GM21717 (cell line): ENCODE data around the gene UMAD1.
"Not testable (repeated sequence)": the region's sequence is repeated elsewhere in the genome, so short reads cannot be mapped to it uniquely, and the experiment has no call there.

Source experiments
- ATAC-seq: cut with Tn5 transposase; IDR thresholded peaks from one replicate; pipeline ENCODE4 v1.9.1; 2021; ENCODE audit warnings: mild to moderate bottlenecking, moderate library complexity; ENCODE audit not compliant: unreplicated experiment

The UMAD1 gene

GRCh38 chr7:7651479-7651878 is 10.9 kb downstream of the UMAD1 start:
- ATAC-seq: no peak

DNA sequence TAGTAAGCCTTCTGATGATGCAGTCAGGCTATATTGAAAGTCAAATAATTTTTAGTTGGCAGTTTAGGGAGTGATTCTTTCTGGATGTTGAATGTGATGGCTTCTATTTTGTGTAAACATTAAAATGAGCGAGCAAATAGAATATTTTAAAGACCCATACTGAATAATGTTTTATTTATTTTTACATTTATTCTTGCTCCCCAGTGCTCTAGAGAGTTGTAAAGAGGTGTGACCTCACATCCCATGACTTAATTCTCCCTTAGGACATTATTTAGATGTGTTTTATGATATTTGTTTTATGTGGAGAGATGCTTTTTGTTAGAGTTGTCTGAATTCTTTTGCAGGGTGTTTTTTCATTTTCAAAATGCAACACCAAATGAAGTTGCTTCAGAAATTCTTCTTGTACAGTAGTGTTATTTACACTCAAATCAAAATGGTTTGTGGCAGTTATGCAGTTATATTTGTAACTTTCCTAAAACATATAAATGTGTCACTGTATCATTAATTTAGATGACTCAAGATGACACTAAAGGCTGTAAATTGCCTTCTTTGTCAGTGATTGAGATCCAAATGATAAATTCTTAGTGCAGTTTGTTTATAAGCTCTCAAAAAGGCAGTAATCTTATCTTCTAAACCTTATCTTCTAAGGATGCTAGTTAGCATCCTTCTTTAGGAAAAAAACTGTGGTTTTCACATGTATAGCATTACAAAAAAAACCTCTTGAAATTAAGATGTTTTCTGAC is 12.4 kb downstream of the UMAD1 start:
- no peak for ATAC-seq

DNA sequence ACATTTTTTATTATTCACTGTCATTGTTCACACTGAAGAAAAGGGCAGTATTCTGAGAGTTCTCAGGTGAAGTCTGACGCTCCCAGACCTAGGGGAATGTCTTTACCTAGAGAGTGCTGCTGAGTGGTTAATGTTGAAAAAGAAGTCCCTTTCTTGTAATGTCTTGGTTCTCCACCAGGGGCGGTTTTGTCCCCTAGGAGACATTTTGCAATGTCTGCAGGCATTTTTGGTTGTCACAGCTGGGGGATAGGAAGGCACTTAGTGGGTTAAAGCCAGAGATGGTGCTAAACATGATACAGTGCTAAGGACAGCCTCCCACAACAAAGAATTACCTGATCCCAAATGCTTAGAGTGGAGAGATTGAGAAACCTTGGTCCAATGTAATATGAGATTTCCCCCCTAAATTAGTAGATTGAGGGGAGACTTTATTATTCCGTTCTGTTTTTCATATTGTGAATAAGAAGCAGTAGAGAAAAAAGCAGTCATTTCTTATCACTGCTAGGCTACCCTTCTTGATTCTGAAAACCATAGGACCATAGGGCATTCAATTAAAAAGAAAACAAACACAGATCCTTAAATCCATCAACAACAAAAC is 13.1 kb downstream of the UMAD1 start:
- no peak for ATAC-seq

DNA sequence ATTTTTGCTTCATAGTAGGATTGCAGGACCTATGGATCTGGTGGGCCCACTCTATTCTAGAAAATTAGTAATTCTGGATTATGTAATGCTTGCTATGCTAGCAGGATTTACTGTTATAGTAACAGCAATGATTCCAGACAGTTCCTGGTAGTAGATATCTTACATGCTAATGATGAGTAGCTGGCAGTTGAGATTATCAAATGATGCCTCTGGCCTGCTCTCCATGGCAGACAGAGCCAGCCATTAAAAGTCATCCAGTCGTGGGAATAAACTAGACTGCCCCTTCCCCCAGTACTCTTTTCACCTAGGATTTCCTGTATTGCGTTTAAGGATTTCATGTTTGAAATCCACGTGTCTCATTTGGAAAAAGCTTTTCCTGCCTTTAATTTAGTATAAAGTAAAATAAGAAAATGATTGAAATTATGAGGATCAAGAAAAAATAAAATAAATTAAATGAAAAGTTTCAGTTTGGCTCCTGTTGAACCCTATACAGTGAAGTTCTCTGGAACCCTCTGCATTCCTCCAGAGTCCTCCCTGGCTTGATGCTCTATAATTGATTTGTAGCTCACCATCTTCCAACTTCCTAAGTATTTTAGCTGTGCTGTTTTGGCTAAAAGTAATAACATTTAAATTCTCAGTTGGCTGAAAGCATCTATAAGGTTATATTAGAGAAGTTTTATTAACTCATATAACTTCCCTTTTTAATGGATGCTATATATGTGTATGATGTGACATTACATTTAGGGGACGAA is 14.6 kb downstream of the UMAD1 start:
- ATAC-seq: no peak

- ATAC-seq: not testable (repeated sequence)
Observed at GRCh38 chr7:7656459-7656858, 15.9 kb downstream of the UMAD1 start.

GRCh38 chr7:7662527-7662926 is 22.0 kb downstream of the UMAD1 start:
- no peak for ATAC-seq

GRCh38 chr7:7664291-7664690 is 23.7 kb downstream of the UMAD1 start:
- ATAC-seq: no peak

DNA sequence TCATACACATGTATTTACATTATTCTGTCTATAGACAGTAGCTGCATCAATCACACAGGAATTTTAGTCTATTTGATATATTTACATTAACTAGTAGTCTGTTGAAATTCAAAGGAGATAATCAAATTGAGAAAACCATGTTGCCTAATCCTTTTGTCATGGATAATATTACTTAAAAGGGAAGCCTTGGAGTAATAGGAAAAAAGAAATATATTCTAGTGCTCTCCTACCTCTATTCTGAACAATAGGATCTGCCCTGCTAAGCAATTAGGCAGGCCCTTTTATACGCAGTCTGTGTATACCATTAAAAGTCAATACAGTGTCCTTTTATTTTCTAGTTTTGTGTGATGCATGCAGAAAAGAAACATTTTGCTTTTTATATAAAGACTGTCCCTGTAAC is 24.5 kb downstream of the UMAD1 start:
- no peak for ATAC-seq

DNA sequence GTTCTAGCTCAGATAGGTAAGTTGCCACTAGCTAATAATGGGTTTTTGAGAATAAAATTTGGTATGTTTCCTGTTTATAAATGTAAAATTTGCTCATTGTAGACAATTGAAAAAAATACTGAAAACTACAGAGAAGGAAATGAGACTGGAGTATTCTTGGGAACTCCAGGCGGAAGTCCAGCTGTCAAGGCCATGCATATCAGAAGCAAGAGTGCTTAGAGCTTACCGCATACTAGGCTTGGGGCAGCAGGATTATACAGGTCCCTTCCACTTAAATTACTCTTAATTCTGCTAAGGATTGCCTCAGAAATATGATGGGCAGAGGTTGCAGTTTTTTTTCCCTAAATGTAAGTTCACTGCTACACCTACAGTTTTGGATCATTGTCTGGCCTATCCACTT is 26.6 kb downstream of the UMAD1 start:
- ATAC-seq: no peak

DNA sequence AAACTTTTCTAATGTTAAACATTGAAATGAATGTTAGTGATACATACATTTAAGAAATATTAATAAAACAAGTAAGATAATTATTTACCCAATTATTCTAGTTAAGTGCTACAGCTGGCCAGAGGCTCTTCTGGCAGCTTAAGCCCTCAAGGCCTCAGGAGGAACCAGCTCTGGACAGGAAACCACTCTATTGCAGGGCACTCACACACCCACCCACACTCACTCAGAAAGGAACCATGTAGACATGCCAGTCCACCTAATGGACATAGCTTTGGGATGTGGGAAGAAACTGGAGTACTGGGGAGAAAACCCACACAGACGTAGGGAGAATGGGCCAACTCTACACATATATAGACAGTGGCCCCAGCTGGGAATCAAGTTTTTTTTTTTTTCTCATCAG is 28.2 kb downstream of the UMAD1 start:
- ATAC-seq: no peak

DNA sequence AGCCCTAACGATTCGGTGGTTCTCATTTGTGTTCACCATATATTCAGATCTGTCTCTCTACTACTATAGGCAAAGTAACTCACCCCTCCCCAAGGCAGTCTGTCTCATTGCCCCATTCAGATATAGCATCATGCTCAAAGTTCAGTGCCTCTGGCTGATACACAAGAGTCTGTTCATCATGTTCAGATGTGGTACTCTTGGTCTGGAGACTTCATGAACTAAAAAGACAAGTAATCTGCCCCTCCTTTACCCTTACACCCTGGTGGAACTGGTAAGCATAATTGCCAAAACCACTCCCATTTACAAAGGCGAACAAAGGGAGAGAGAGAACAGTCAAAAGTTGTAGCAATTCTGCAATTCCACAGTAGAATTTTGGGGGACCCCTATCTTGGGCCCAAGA is 29.9 kb downstream of the UMAD1 start:
- ATAC-seq: no peak

GRCh38 chr7:7671361-7671760 is 30.8 kb downstream of the UMAD1 start:
- ATAC-seq: no peak

GRCh38 chr7:7672545-7673239 is 32.1 kb downstream of the UMAD1 start:
- ATAC-seq: no peak

DNA sequence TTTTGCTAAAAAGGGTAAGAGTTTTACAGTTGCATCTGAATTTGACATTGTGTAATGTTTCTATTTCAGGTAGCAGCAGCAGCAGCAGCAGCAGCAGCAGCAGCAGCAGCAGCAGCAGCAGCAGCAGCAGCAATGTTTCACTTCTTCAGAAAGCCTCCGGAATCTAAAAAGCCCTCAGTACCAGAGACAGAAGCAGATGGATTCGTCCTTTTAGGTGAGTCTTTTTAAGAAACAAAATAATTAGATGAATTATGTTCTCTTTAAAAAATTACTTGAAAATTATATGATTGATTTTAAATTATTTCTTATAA is 32.6 kb downstream of the UMAD1 start:
- ATAC-seq: no peak

DNA sequence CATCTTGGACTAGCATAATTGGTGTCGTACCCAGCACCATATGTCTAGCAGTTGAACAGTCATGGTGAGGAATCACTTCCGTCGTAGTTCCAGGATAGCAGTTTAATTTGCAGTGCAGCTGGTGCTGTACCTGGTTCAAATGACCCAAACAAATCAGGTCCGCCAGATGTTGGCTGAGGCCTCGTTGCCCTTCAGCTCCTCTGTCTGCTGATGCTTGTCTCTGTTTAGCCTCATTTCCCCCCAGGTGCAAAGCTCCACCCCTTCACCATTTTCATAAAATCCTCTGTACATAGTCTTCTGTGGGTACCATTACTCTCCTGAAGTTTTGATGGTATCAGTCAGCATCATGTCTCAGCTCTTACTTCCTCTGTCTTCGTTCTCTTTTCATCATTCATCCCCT is 35.1 kb downstream of the UMAD1 start:
- no peak for ATAC-seq

DNA sequence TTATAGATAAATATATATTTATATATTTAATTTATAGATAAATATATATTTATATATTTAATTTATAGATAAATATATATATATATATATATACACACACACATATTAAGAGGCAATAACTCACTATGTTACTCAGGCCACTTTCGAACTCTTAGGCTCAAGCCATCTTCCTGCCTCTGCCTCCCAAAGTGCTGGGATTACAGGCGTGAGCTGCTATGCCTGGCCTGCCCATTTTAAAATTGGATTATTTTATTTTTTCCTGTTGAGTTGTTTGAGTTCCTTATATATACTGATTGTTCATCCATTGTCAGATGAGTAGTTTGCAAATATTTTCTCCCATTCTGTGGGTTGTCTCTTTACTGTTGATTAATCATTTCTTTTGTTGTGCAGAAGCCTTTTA is 39.1 kb downstream of the UMAD1 start:
- not testable (repeated sequence) for ATAC-seq

DNA sequence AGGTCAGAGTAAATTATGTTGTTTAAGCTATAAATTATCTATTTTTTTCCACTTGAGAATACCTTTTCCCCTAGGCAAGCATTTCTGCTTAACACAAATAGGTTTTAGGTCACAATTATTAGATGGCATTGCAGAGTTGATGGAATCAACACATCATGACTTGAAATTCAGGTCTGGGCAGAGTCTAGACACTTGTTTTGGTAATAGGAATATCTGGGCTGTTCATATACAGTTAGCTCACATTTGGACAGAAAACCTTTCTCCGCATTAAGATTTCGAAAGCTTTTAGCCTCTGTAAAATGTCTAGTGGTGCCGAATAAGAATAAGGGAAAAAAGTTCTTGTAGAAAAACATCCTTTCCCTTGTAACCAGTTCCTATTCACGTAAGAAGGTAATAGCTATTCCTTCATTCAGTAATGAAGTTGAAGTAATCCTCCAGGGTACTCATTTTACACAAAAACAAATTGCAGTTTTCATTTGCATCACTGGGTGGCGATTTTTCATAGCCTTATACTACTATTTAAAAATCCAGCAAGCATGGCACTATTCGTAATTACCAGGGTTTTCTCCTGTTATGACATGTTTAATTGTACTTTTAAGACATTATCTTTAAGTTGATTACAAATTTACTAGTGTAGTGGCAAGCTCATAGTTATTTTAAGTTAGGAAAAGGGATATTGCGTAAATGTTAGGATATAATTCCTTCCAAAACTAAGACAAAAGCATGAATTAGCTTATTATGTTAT is 40.8 kb downstream of the UMAD1 start:
- peak; percentile 76 for ATAC-seq

GRCh38 chr7:7681936-7682329 is 41.4 kb downstream of the UMAD1 start:
- ATAC-seq: no peak

DNA sequence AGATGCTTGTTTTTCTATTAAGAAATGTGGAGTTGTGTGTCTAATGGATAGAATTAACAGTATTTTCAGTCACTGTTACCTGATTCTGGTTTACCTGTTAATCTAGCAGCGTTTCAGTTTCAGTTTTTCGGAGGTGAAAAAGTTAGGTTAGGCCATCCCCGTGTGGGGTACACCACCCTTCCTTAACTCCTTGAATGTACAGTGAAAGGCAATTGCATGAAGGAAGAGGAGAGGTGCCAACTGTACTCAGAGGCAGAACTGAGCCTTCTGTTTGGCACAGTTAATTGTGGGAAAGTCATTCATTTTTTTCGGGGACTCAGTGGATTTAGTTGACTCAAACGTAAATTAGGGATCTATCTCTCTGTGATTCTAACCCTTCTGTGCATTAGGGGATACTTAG is 42.3 kb downstream of the UMAD1 start:
- no peak for ATAC-seq

- ATAC-seq: no peak
Observed at GRCh38 chr7:7686811-7687508, 46.4 kb downstream of the UMAD1 start.
